K562 (cell line): ENCODE results near the gene ATF7IP. TPM values are rescaled to one million over a fixed set of nuclear protein-coding genes. Genes with fewer than 3 reads are reported as not detected.

Experiments used
- ATAC-seq: fragments of 200-7000 bp; cut with Tn5 transposase; 3 replicates; pipeline ENCODE4 v1.9.1; 2020; ENCODE audit warnings: moderate library complexity
- BruUV-seq: library from RNA; stranded (reverse); fragments of 400-500 nt; replicated peaks from 2 replicates; lab custom pipeline; 2021; lab: Mats Ljungman, UMichigan
- CTCF ChIA-PET: fragments of 300-600 bp; formaldehyde crosslinking; extraction: SDS; loops from one replicate; lab custom pipeline; 2021; ENCODE audit warnings: low intra/inter-chr PET ratio; lab: Yijun Ruan, JAX
- POLR2A ChIA-PET: fragments of 300-600, 350-650 bp; sonication (Branson Sonifier 250); formaldehyde crosslinking; extraction: SDS; loops from one replicate; lab custom pipeline; 2021; ENCODE audit warnings: antibody characterized with exemption, inconsistent platforms; lab: Yijun Ruan, JAX
- DNase-seq, 4 experiments: peaks; one replicate each; pipeline versions ENCODE4 v3.0.0 to v3.0.0-alpha.2; 2011 to 2018; ENCODE audit warnings: low spot score in 3 of 4, mixed read lengths in 3 of 4; ENCODE audit errors: extremely low read depth in 1 of 4
- FAIRE-seq: peaks from 2 replicates; lab custom pipeline; 2011; peaks lifted over from hg19 to GRCh38; lab: Jason Lieb, UNC
- H2AFZ ChIP-seq: 2 replicates; pipeline ENCODE4 v1.6.0; 2011; ENCODE audit warnings: low read depth, low read length, control low read depth, inconsistent platforms
- H3K27ac ChIP-seq: fragments of 200-600 bp; 3 replicates; pipeline ENCODE4 v1.8.0; 2011; ENCODE audit warnings: low read depth, mild to moderate bottlenecking, control low read depth, inconsistent platforms, low read length, moderate library complexity, mixed read lengths; ENCODE audit errors: extremely low read depth
- H3K27me3 ChIP-seq, 2 experiments: fragments of 300-600 bp in 1 of 2; 2 replicates in 1 of 2; 3 replicates in 1 of 2; pipeline versions ENCODE4 v1.6.0 to v1.8.0; 2011; ENCODE audit warnings: inconsistent platforms in 2 of 2, low read length in 2 of 2, mild to moderate bottlenecking in 1 of 2, mixed read lengths in 1 of 2, moderate library complexity in 1 of 2; ENCODE audit not compliant: control insufficient read depth in 2 of 2, insufficient read depth in 2 of 2
- H3K36me3 ChIP-seq: fragments of 300-600 bp; 3 replicates; pipeline ENCODE4 v1.8.0; 2011; ENCODE audit warnings: mild to moderate bottlenecking, low read length, inconsistent platforms; ENCODE audit not compliant: control insufficient read depth, insufficient read depth
- H3K4me1 ChIP-seq, 2 experiments: fragments of 200-600 bp in 1 of 2; replicated peaks in 1 of 2; 2 replicates in 1 of 2; 3 replicates in 1 of 2; pipeline versions ENCODE4 v1.5.1 to v1.8.0; 2011; ENCODE audit warnings: inconsistent platforms in 2 of 2, low read length in 2 of 2, mild to moderate bottlenecking in 1 of 2, mixed read lengths in 1 of 2, moderate library complexity in 1 of 2; ENCODE audit not compliant: control insufficient read depth in 2 of 2, insufficient read depth in 2 of 2
- H3K4me2 ChIP-seq: 2 replicates; pipeline ENCODE4 v1.6.1; 2011; ENCODE audit warnings: low read length, control low read depth, inconsistent platforms, mixed read lengths; ENCODE audit not compliant: insufficient read depth
- H3K4me3 ChIP-seq: fragments of 200-600 bp; sonication (generic), shearing (Covaris generic); 2 replicates; pipeline ENCODE4 v1.5.1; 2016; ENCODE audit warnings: control low read depth, inconsistent platforms
- H3K79me2 ChIP-seq: fragments of 200-600 bp; 3 replicates; pipeline ENCODE4 v1.8.0; 2011; ENCODE audit warnings: low read length, inconsistent platforms; ENCODE audit not compliant: control insufficient read depth, insufficient read depth
- H3K9ac ChIP-seq, 2 experiments: 2 replicates each; pipeline versions ENCODE4 v1.6.0 to v1.6.1; 2011; ENCODE audit warnings: low read depth in 2 of 2, low read length in 2 of 2, control low read depth in 1 of 2, inconsistent platforms in 1 of 2, mild to moderate bottlenecking in 1 of 2, mixed read lengths in 1 of 2; ENCODE audit not compliant: insufficient read depth in 1 of 2
- H3K9me1 ChIP-seq: one replicate; pipeline ENCODE4 v1.6.0; 2011; ENCODE audit warnings: inconsistent platforms, mild to moderate bottlenecking, low read length, moderate library complexity; ENCODE audit not compliant: control insufficient read depth, insufficient read depth
- H3K9me3 ChIP-seq: replicated peaks from 2 replicates; pipeline ENCODE4 v1.5.1; 2011; ENCODE audit warnings: low read depth, low read length, inconsistent platforms; ENCODE audit not compliant: control insufficient read depth, insufficient read depth
- H4K20me1 ChIP-seq: replicated peaks from 2 replicates; pipeline ENCODE4 v1.6.1; 2011; ENCODE audit warnings: low read length, inconsistent platforms, mixed read lengths; ENCODE audit not compliant: control insufficient read depth, insufficient read depth
- GTF2A2 ChIP-seq: IDR thresholded peaks from 2 replicates; pipeline ENCODE4 v1.6.1; 2016; ENCODE audit warnings: mild to moderate bottlenecking, missing genetic modification characterization, missing compliant biosample characterization
- HDAC8 ChIP-seq: fragments of 450-650 bp; IDR thresholded peaks from 2 replicates; pipeline ENCODE4 v1.6.1; 2016; ENCODE audit warnings: mild to moderate bottlenecking, missing genetic modification characterization, moderate library complexity, missing compliant biosample characterization
- ILK ChIP-seq: fragments of 450-650 bp; IDR thresholded peaks from 2 replicates; pipeline ENCODE4 v1.6.1; 2016; ENCODE audit warnings: missing genetic modification characterization, low read depth, mild to moderate bottlenecking, missing compliant biosample characterization, moderate library complexity, borderline replicate concordance
- MCM5 ChIP-seq: fragments of 450-650 bp; IDR thresholded peaks from 2 replicates; pipeline ENCODE4 v1.6.1; 2016; ENCODE audit warnings: low read depth
- RNF2 ChIP-seq: sonication (generic); IDR thresholded peaks from 2 replicates; pipeline ENCODE4 v1.6.1; 2016
- SMARCB1 ChIP-seq: IDR thresholded peaks from 2 replicates; pipeline ENCODE4 v1.6.1; 2011; ENCODE audit warnings: improper control_type of control experiment, low read depth; ENCODE audit not compliant: insufficient read length
- ZNF12 ChIP-seq: sonication (generic); formaldehyde crosslinking; IDR thresholded peaks from 2 replicates; pipeline ENCODE4 v1.4.0; 2020; ENCODE audit warnings: mild to moderate bottlenecking, missing genetic modification reagents
- WGBS: fragments of 100-300 bp; shearing (Covaris generic); methylation state at CpG from one replicate; pipeline ENCODE4 v1.1.6; 2016; ENCODE audit warnings: low coverage, mixed read lengths; ENCODE audit not compliant: insufficient coverage; ENCODE audit errors: missing lambda C conversion rate; 5-methylcytosine and 5-hydroxymethylcytosine counted together
- in situ Hi-C: fragments of 300-500 bp; cut with MboI; formaldehyde crosslinking; loops from 4 replicates; pipeline ENCODE4 v1.15.0; 2018; ENCODE audit warnings: inconsistent platforms, mixed read lengths
- intact Hi-C: fragments of 100-400 bp; cut with micrococcal nuclease; formaldehyde crosslinking; loops from 2 replicates; pipeline ENCODE4 v1.14.2; 2022
- polyA plus RNA-seq, 8 experiments: library from polyadenylated mRNA; depleted of rRNA in 4 of 8; stranded (reverse) in 5 of 8; unstranded in 3 of 8; fragments of >200 nt; fragmentation: Nextera tagmentation in 2 of 8; fragmentation: Illumina TruSeq in 1 of 8; extraction: Ambion mirVana in 2 of 8; extraction: Trizol in 1 of 8; gene quantifications; 2 replicates each; pipeline versions ENCODE4 v1.2.1 to v1.2.3, GENCODE V29; 2011 to 2014; ENCODE audit warnings: inconsistent platforms in 1 of 8, missing spikeins in 1 of 8
- total RNA-seq, 7 experiments: library from RNA; depleted of rRNA in 6 of 7; stranded (reverse); fragments of >200 nt in 6 of 7; fragmentation: Illumina TruSeq in 2 of 7; extraction: Trizol in 2 of 7; gene quantifications; 2 replicates each; pipeline versions ENCODE4 v1.2.1 to v1.2.3, GENCODE V29; 2011 to 2021; ENCODE audit warnings: low replicate concordance in 1 of 7
- TF ChIP-seq, protein P1 (sequence below), 2 experiments: IDR thresholded peaks; 2 replicates each; pipeline ENCODE4 v1.6.1; 2012; ENCODE audit warnings: improper control_type of control experiment in 2 of 2, low read depth in 2 of 2, low read length in 2 of 2, borderline replicate concordance in 1 of 2

Gene ATF7IP
- total and polyA plus RNA-seq, 9 of the 15 experiments (the other 6 are each of a cell fraction or from before 2014, with no cell fraction given) = 2.8 to 27.1 (median 11.0) TPM

DNA sequence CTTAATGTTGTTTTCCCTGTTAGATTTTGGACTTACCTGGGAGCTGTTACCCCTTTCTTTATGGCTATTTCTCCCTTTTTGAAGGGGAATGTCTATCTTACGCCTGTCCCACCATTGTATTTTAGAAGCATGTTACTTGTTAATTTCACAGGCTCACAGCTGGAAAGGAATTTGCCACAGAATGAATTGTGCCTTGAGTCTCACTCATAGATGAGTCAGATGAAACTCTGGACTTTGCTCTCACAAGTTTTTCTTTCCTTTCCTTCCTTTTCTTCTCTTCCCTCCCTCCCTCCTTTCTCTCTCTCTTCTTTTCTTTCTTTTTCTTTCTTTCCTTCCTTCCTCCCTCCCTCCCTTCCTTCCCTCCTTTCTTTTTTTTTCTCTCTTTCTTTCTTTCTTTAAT lies 9.3 kb upstream of the ATF7IP start:
- no TSS peak for BruUV-seq
- intact Hi-C loops (no loop called here), in situ Hi-C loops (no loop called here)
- H3K36me3 ChIP-seq = no peaks in the 10 kb centered on the region
- no peak overlapping the region for H3K4me3 ChIP-seq
- WGBS = 100% methylated on average over 1 of the region's 1 CpG
- no peaks in the 10 kb centered on the region for H4K20me1 ChIP-seq
- TF ChIP-seq HDAC8 (tag) = no peak
- TF ChIP-seq GTF2A2 (tag) = no peak
- no peak for TF ChIP-seq ILK (tag)
- TF ChIP-seq RNF2 = no peak
- TF ChIP-seq MCM5 = no peak
- no peak for TF ChIP-seq ZNF12 (CRISPR knock-in tag)
- TF ChIP-seq SMARCB1 = no peak
- TF ChIP-seq, protein P1, sequence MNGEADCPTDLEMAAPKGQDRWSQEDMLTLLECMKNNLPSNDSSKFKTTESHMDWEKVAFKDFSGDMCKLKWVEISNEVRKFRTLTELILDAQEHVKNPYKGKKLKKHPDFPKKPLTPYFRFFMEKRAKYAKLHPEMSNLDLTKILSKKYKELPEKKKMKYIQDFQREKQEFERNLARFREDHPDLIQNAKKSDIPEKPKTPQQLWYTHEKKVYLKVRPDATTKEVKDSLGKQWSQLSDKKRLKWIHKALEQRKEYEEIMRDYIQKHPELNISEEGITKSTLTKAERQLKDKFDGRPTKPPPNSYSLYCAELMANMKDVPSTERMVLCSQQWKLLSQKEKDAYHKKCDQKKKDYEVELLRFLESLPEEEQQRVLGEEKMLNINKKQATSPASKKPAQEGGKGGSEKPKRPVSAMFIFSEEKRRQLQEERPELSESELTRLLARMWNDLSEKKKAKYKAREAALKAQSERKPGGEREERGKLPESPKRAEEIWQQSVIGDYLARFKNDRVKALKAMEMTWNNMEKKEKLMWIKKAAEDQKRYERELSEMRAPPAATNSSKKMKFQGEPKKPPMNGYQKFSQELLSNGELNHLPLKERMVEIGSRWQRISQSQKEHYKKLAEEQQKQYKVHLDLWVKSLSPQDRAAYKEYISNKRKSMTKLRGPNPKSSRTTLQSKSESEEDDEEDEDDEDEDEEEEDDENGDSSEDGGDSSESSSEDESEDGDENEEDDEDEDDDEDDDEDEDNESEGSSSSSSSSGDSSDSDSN (IDR thresholded peaks at IDR 0.05; ENCODE audit: borderline replicate concordance in 1 of 2, low read depth in 2 of 2, low read length in 2 of 2) = no peak
- no peaks in the 10 kb centered on the region for H3K27me3 ChIP-seq
- H3K9me1 ChIP-seq = no peaks in the 10 kb centered on the region
- ChIA-PET CTCF (no interaction called here), POLR2A (no interaction called here)
- H3K4me1 ChIP-seq = no peaks in the 10 kb centered on the region
- no peak overlapping the region for H3K27ac ChIP-seq
- ATAC-seq (no peak), FAIRE-seq (no peak), DNase-seq (no peak)
- H3K79me2 ChIP-seq = no peaks in the 10 kb centered on the region
- H3K9ac ChIP-seq = no peak overlapping the region
- H2AFZ ChIP-seq = no peak overlapping the region
- H3K9me3 ChIP-seq = 0 out of 2 replicates have a peak, but pooled peaks cover 3% of the 10 kb centered on the region
- H3K4me2 ChIP-seq = no peak overlapping the region
